Stomach (tissue), 4 donors: ENCODE data around the gene SERTAD2.

Experiments
- CTCF ChIP-seq, 7 experiments: fragments of 450-650 bp in 4 of 7; fragments of 200-600 bp in 3 of 7; sonication (generic) in 3 of 7; IDR thresholded peaks; one replicate each; pipeline ENCODE4 v1.5.1; 2016 to 2019; ENCODE audit warnings: antibody characterized with exemption in 7 of 7, control low read depth in 2 of 7, mild to moderate bottlenecking in 1 of 7
- EP300 ChIP-seq: sonication (generic); formaldehyde crosslinking; IDR thresholded peaks from one replicate; pipeline ENCODE4 v1.6.1; 2017; ENCODE audit warnings: antibody characterized with exemption
- POLR2A ChIP-seq, 4 donors: fragments of 450-650 bp; IDR thresholded peaks; one replicate each; pipeline ENCODE4 v1.6.1; 2016; ENCODE audit warnings: antibody characterized with exemption in 4 of 4, control low read depth in 2 of 4, mild to moderate bottlenecking in 1 of 4, moderate library complexity in 1 of 4
- POLR2AphosphoS5 ChIP-seq, 3 donors: sonication (generic); formaldehyde crosslinking; IDR thresholded peaks; one replicate each; pipeline ENCODE4 v1.6.1; 2016; ENCODE audit warnings: antibody characterized with exemption in 3 of 3

DNA sequence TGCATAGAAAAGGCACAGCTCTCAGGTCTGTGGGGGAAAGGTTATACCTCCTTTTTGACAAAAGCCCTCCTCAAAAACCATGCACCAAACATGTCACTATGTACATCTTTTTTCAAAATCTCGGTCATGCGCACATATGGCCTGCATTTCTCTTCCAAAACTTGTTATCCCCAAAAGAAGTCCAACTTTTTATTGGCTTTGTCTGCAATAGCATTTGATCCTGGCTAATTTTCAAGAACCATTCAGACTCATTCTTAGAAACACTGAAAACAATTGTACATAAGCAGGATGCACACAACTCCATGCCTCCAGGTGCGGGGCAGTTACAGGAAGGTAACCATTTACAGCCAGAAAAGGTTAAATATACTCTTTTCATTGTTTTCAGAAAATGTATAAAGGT, 21.9 kb downstream of the SERTAD2 start:
- no peak for TF ChIP-seq POLR2A (IDR thresholded peaks at IDR 0.05)
- TF ChIP-seq CTCF (IDR thresholded peaks at IDR 0.05): no peak
- no peak for TF ChIP-seq EP300
- TF ChIP-seq POLR2AphosphoS5 (IDR thresholded peaks at IDR 0.05): no peak
